ENCODE data around the gene BAIAP2. TPM values are rescaled to one million over a fixed set of nuclear protein-coding genes. Genes with fewer than 3 reads are reported as not detected.
A peak's percentile ranks its signal among the peaks of the same experiment; 100 is the strongest.
"Not testable (repeated sequence)": the region's sequence is repeated elsewhere in the genome, so short reads cannot be mapped to it uniquely, and the experiment has no call there.

BAIAP2 gene
- total and polyA plus RNA-seq, 12 donors, result 9.5 to 25.8 (median 15.6) TPM

GRCh38 chr17:81143717-81144422, 108.9 kb downstream of the BAIAP2 start:
- 88 to 91% methylated on average over 17 of the region's 17 CpGs for WGBS, 2 donors
- Histone ChIP-seq H3K27ac (no peak overlapping the region), H3K36me3 (no peaks in the 10 kb centered on the region), H3K27me3 (no peaks in the 10 kb centered on the region), H3K4me1 (peaks cover 0 to 9% (median 9%) of the 10 kb centered on the region in 9 donors), H3K9me3 (no peaks in the 10 kb centered on the region), H3K4me3 (no peak overlapping the region)
- ATAC-seq (peak in 1 of 8 donors; percentile 3), DNase-seq (no peak)
- intact Hi-C loops (cut with DNase I), result loop anchor here in 9 of 10 donors (2.0 to 10.0 kb wide), 10 partner anchors 51 to 391 kb away; partner anchors contain the start of gene CEP131 (in 1 of the 9)
- no peak for TF ChIP-seq CTCF (IDR thresholded peaks at IDR 0.05)

GRCh38 chr17:81144423-81144781, 109.5 kb downstream of the BAIAP2 start:
- Histone ChIP-seq H3K9me3 (no peaks in the 10 kb centered on the region), H3K36me3 (no peaks in the 10 kb centered on the region), H3K4me1 (peaks cover 0 to 9% (median 9%) of the 10 kb centered on the region in 9 donors), H3K27ac (no peak overlapping the region), H3K4me3 (no peak overlapping the region), H3K27me3 (no peaks in the 10 kb centered on the region)
- ATAC-seq (no peak), DNase-seq (no peak)
- 81 to 89% methylated on average over 14 of the region's 14 CpGs for WGBS, 2 donors
- intact Hi-C loops (cut with DNase I), result loop anchor here in 6 of 10 donors (5.0 to 10.0 kb wide), 8 partner anchors 50 to 390 kb away; partner anchors contain the start of gene CEP131 (in 1 of the 6)
- TF ChIP-seq CTCF (IDR thresholded peaks at IDR 0.05), result no peak

GRCh38 chr17:81146208-81146607, 111.3 kb downstream of the BAIAP2 start:
- 79% methylated on average over 10 of the region's 10 CpGs for WGBS, 2 donors
- H3K9me3 ChIP-seq, H3K4me3 ChIP-seq, ATAC-seq, H3K36me3 ChIP-seq, H3K27ac ChIP-seq, H3K27me3 ChIP-seq, DNase-seq: not testable (repeated sequence)
- H3K4me1 ChIP-seq, result peaks cover 0 to 20% (median 9%) of the 10 kb centered on the region in 9 donors
- intact Hi-C loops (cut with DNase I), result loop anchor here in 5 of 10 donors (10.0 kb wide), 4 partner anchors 49 to 389 kb away; partner anchors contain the start of gene CEP131 (in 1 of the 5)

GRCh38 chr17:81147701-81148100, 112.8 kb downstream of the BAIAP2 start:
- Histone ChIP-seq H3K4me1 (peaks cover 0 to 30% (median 4%) of the 10 kb centered on the region in 9 donors), H3K9me3 (no peaks in the 10 kb centered on the region), H3K4me3 (no peak overlapping the region), H3K27me3 (no peaks in the 10 kb centered on the region), H3K36me3 (no peaks in the 10 kb centered on the region), H3K27ac (no peak overlapping the region)
- WGBS, 2 donors, result 80 to 84% methylated on average over 10 of the region's 10 CpGs
- DNase-seq, result no peak
- intact Hi-C loops (cut with DNase I), result loop anchor here in 5 of 10 donors (10.0 kb wide), 4 partner anchors 47 to 387 kb away; partner anchors contain the start of gene CEP131 (in 1 of the 5)
- no peak for ATAC-seq
- no peak for TF ChIP-seq CTCF (IDR thresholded peaks at IDR 0.05)

- 89 to 94% methylated on average over 15 of the region's 15 CpGs for WGBS, 2 donors
- Histone ChIP-seq H3K4me1 (peaks cover 0 to 35% (median 0%) of the 10 kb centered on the region in 9 donors), H3K4me3 (no peak overlapping the region), H3K27me3 (no peaks in the 10 kb centered on the region), H3K27ac (peak overlapping the region in 1 of 10 donors; percentile 81), H3K36me3 (no peaks in the 10 kb centered on the region), H3K9me3 (no peaks in the 10 kb centered on the region)
- no peak for DNase-seq
- intact Hi-C loops (cut with DNase I), result loop anchor here in 5 of 10 donors (10.0 kb wide), 4 partner anchors 46 to 386 kb away; partner anchors contain the start of gene CEP131 (in 1 of the 5)
- TF ChIP-seq CTCF (IDR thresholded peaks at IDR 0.05), result no peak
- ATAC-seq, result peak in 1 of 8 donors; percentile 18
These were observed 113.6 kb downstream of the BAIAP2 start for GRCh38 chr17:81148571-81148970.

Data from heart right ventricle (tissue), 16 donors.